ENCODE data around the gene PSMC5.

DNA sequence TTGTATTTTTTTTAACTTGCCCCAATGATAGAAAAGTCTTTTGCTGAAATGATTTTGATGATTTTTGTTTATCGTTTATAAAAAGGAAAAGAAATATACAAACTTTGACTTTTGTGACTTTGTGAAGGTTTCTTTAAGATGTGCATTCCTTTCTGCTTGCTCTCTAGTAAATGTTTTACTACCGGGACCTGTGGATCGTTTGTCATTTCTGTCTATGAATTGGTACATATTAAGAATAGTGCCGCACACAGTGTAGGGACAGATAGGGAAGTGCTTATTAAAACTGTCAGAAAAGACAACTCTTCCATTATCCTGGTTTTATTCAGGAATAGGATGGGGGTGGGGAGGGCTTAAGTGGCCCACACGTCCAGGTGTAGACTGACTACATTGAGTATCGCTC is 8.1 kb upstream of the PSMC5 start:
- TF ChIP-seq, protein P1, sequence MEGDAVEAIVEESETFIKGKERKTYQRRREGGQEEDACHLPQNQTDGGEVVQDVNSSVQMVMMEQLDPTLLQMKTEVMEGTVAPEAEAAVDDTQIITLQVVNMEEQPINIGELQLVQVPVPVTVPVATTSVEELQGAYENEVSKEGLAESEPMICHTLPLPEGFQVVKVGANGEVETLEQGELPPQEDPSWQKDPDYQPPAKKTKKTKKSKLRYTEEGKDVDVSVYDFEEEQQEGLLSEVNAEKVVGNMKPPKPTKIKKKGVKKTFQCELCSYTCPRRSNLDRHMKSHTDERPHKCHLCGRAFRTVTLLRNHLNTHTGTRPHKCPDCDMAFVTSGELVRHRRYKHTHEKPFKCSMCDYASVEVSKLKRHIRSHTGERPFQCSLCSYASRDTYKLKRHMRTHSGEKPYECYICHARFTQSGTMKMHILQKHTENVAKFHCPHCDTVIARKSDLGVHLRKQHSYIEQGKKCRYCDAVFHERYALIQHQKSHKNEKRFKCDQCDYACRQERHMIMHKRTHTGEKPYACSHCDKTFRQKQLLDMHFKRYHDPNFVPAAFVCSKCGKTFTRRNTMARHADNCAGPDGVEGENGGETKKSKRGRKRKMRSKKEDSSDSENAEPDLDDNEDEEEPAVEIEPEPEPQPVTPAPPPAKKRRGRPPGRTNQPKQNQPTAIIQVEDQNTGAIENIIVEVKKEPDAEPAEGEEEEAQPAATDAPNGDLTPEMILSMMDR (IDR thresholded peaks at IDR 0.05; ENCODE audit: borderline replicate concordance, extremely low read depth, low read length, poor library complexity, severe bottlenecking): no peak
- no peak for TF ChIP-seq EZH2 (IDR thresholded peaks at IDR 0.05; ENCODE audit: borderline replicate concordance, low read depth, low read length, severe bottlenecking)

Measured in DND-41 (cell line).